ENCODE data around the gene SNX20.

GRCh38 chr16:50673496-50674275, 7.4 kb downstream of the SNX20 start:
- TF ChIP-seq, protein P1, sequence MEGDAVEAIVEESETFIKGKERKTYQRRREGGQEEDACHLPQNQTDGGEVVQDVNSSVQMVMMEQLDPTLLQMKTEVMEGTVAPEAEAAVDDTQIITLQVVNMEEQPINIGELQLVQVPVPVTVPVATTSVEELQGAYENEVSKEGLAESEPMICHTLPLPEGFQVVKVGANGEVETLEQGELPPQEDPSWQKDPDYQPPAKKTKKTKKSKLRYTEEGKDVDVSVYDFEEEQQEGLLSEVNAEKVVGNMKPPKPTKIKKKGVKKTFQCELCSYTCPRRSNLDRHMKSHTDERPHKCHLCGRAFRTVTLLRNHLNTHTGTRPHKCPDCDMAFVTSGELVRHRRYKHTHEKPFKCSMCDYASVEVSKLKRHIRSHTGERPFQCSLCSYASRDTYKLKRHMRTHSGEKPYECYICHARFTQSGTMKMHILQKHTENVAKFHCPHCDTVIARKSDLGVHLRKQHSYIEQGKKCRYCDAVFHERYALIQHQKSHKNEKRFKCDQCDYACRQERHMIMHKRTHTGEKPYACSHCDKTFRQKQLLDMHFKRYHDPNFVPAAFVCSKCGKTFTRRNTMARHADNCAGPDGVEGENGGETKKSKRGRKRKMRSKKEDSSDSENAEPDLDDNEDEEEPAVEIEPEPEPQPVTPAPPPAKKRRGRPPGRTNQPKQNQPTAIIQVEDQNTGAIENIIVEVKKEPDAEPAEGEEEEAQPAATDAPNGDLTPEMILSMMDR (IDR thresholded peaks at IDR 0.05; ENCODE audit: insufficient read depth, low read depth, low read length): no peak
- no peak for TF ChIP-seq EZH2 (IDR thresholded peaks at IDR 0.05; ENCODE audit: insufficient read depth, low read length)

Measured in astrocyte (in vitro differentiated cells and primary cell).